H1 (cell line): ENCODE data around the gene SLC25A11. TPM values are rescaled to one million over a fixed set of nuclear protein-coding genes. Genes with fewer than 3 reads are reported as not detected.

Source experiments
- CTCF ChIA-PET: fragments of 300-600 bp; sonication (Branson Sonifier 250); formaldehyde crosslinking; loops from one replicate; lab custom pipeline; 2021; ENCODE audit not compliant: partially characterized antibody; lab: Charles Lee
- POLR2A ChIA-PET: fragments of 300-600 bp; sonication (Branson Sonifier 250); formaldehyde crosslinking; loops from one replicate; lab custom pipeline; 2021; ENCODE audit warnings: inconsistent platforms; ENCODE audit not compliant: partially characterized antibody; lab: Charles Lee
- DNase-seq, 2 experiments: peaks; one replicate each; pipeline versions ENCODE4 v3.0.0 to v3.0.0-alpha.2; 2010 to 2022; ENCODE audit warnings: low spot score in 2 of 2, low read depth in 1 of 2, mixed read lengths in 1 of 2
- FAIRE-seq: peaks from 2 replicates; lab custom pipeline; 2011; peaks lifted over from hg19 to GRCh38; lab: Jason Lieb, UNC
- H2AFZ ChIP-seq: 2 replicates; pipeline ENCODE4 v1.8.1; 2012; ENCODE audit warnings: low read length, inconsistent platforms
- H2AK5ac ChIP-seq: 2 replicates; pipeline ENCODE4 v1.6.1; 2013; ENCODE audit warnings: low read depth, low read length
- H2BK120ac ChIP-seq: replicated peaks from 2 replicates; pipeline ENCODE3; 2013; ENCODE audit warnings: low read depth, low read length, inconsistent platforms
- H2BK12ac ChIP-seq: 2 replicates; pipeline ENCODE4 v1.6.1; 2013; ENCODE audit warnings: low read depth, low read length
- H2BK15ac ChIP-seq: 2 replicates; pipeline ENCODE4 v1.6.1; 2013; ENCODE audit warnings: low read length
- H2BK20ac ChIP-seq: 2 replicates; pipeline ENCODE4 v1.6.1; 2013; ENCODE audit warnings: low read length
- H2BK5ac ChIP-seq: 2 replicates; pipeline ENCODE4 v1.6.1; 2013; ENCODE audit warnings: low read depth, low read length
- H3K14ac ChIP-seq: 2 replicates; pipeline ENCODE4 v1.6.1; 2013; ENCODE audit warnings: inconsistent platforms; ENCODE audit not compliant: insufficient read length
- H3K18ac ChIP-seq: 2 replicates; pipeline ENCODE4 v1.6.1; 2013; ENCODE audit warnings: low read length; ENCODE audit errors: extremely low read depth
- H3K23ac ChIP-seq: 2 replicates; pipeline ENCODE4 v1.6.1; 2013; ENCODE audit warnings: inconsistent platforms; ENCODE audit not compliant: insufficient read length
- H3K23me2 ChIP-seq: 2 replicates; pipeline ENCODE4 v1.6.1; 2013; ENCODE audit warnings: low read depth, low read length
- H3K27ac ChIP-seq: 2 replicates; pipeline ENCODE4 v1.6.1; 2011; ENCODE audit warnings: low read depth, low read length, inconsistent platforms
- H3K27me3 ChIP-seq, 4 experiments: replicated peaks in 1 of 4; 1 replicate in 1 of 4; 2 replicates in 3 of 4; pipeline versions ENCODE4 v1.6.1 to v1.8.1; 2011 to 2013; ENCODE audit warnings: low read length in 3 of 4, mild to moderate bottlenecking in 3 of 4, inconsistent platforms in 2 of 4, mixed read lengths in 2 of 4, moderate library complexity in 1 of 4; ENCODE audit not compliant: control insufficient read depth in 3 of 4, insufficient read depth in 3 of 4; ENCODE audit errors: extremely low read depth in 1 of 4
- H3K36me3 ChIP-seq, 4 experiments: 2 replicates each; pipeline versions ENCODE4 v1.6.1 to v1.8.1; 2011 to 2013; ENCODE audit warnings: mild to moderate bottlenecking in 4 of 4, low read length in 3 of 4, moderate library complexity in 2 of 4, control low read depth in 1 of 4, inconsistent platforms in 1 of 4; ENCODE audit not compliant: insufficient read depth in 4 of 4, control insufficient read depth in 2 of 4
- H3K4ac ChIP-seq: replicated peaks from 2 replicates; pipeline ENCODE3; 2013; ENCODE audit warnings: low read length, low read depth, mixed read lengths, inconsistent platforms; ENCODE audit not compliant: insufficient read length
- H3K4me1 ChIP-seq, 4 experiments: replicated peaks in 1 of 4; 1 replicate in 1 of 4; 2 replicates in 3 of 4; pipeline versions ENCODE4 v1.6.1 to v1.8.1; 2011 to 2013; ENCODE audit warnings: low read length in 3 of 4, inconsistent platforms in 2 of 4, mixed read lengths in 1 of 4; ENCODE audit not compliant: insufficient read depth in 4 of 4, control insufficient read depth in 3 of 4
- H3K4me2 ChIP-seq, 2 experiments: 2 replicates each; pipeline versions ENCODE4 v1.6.1 to v1.8.1; 2011 to 2013; ENCODE audit warnings: low read depth in 2 of 2, low read length in 2 of 2, control low read depth in 1 of 2, inconsistent platforms in 1 of 2, mild to moderate bottlenecking in 1 of 2; ENCODE audit not compliant: insufficient read depth in 1 of 2
- H3K4me3 ChIP-seq, 4 experiments: fragments of 200-600, 300-600 bp in 1 of 4; sonication (generic), shearing (Covaris generic), sonication (Bioruptor Twin) in 1 of 4; 2 replicates each; pipeline versions ENCODE4 v1.5.1 to v1.8.1; 2011 to 2016; ENCODE audit warnings: low read length in 4 of 4, low read depth in 3 of 4, control low read depth in 2 of 4, inconsistent platforms in 2 of 4, mild to moderate bottlenecking in 2 of 4, mixed read lengths in 1 of 4, moderate library complexity in 1 of 4; ENCODE audit not compliant: insufficient read depth in 2 of 4; ENCODE audit errors: extremely low read depth in 1 of 4
- H3K56ac ChIP-seq: replicated peaks from 2 replicates; pipeline ENCODE3; 2013; ENCODE audit warnings: low read depth, mild to moderate bottlenecking, mixed read lengths, low read length, inconsistent platforms; ENCODE audit not compliant: insufficient read length
- H3K79me1 ChIP-seq: 2 replicates; pipeline ENCODE4 v1.6.1; 2013; ENCODE audit warnings: low read depth, low read length, control low read depth
- H3K79me2 ChIP-seq, 2 experiments: 2 replicates each; pipeline versions ENCODE4 v1.6.1 to v1.8.1; 2012 to 2013; ENCODE audit warnings: low read length in 2 of 2, mild to moderate bottlenecking in 2 of 2, inconsistent platforms in 1 of 2; ENCODE audit not compliant: insufficient read depth in 2 of 2, control insufficient read depth in 1 of 2
- H3K9ac ChIP-seq, 4 experiments: replicated peaks in 1 of 4; 1 replicate in 1 of 4; 2 replicates in 3 of 4; pipeline versions ENCODE4 v1.6.1 to v1.8.1; 2011 to 2013; ENCODE audit warnings: low read depth in 3 of 4, low read length in 3 of 4, control low read depth in 2 of 4, mild to moderate bottlenecking in 2 of 4, moderate library complexity in 2 of 4, inconsistent platforms in 1 of 4; ENCODE audit errors: extremely low read depth in 1 of 4
- H3K9me3 ChIP-seq, 2 experiments: 2 replicates each; pipeline versions ENCODE4 v1.6.1 to v1.8.1; 2012 to 2013; ENCODE audit warnings: mild to moderate bottlenecking in 2 of 2, moderate library complexity in 2 of 2, control low read depth in 1 of 2, inconsistent platforms in 1 of 2, low read depth in 1 of 2, low read length in 1 of 2, mixed read lengths in 1 of 2; ENCODE audit not compliant: insufficient read depth in 2 of 2
- H4K20me1 ChIP-seq, 2 experiments: replicated peaks in 1 of 2; 2 replicates each; pipeline versions ENCODE3 to v1.8.1; 2011 to 2013; ENCODE audit warnings: inconsistent platforms in 2 of 2, low read length in 2 of 2, mild to moderate bottlenecking in 1 of 2; ENCODE audit not compliant: insufficient read depth in 2 of 2, control insufficient read depth in 1 of 2
- H4K5ac ChIP-seq: 2 replicates; pipeline ENCODE4 v1.6.1; 2013; ENCODE audit warnings: low read length, low read depth, mixed read lengths, inconsistent platforms; ENCODE audit not compliant: insufficient read length
- H4K8ac ChIP-seq: 2 replicates; pipeline ENCODE4 v1.8.0; 2013; ENCODE audit warnings: mild to moderate bottlenecking, moderate library complexity, low read length, inconsistent platforms; ENCODE audit not compliant: insufficient read depth; ENCODE audit errors: extremely low read depth
- H4K91ac ChIP-seq: replicated peaks from 2 replicates; pipeline ENCODE3; 2013; ENCODE audit warnings: low read length, mixed read lengths, inconsistent platforms; ENCODE audit not compliant: insufficient read length
- BACH1 ChIP-seq: IDR thresholded peaks from 2 replicates; pipeline ENCODE4 v1.6.1; 2012; ENCODE audit warnings: low read length, improper control_type of control experiment
- KDM1A ChIP-seq: fragments of 200-600, 300-600 bp; sonication (generic); IDR thresholded peaks from 2 replicates; pipeline ENCODE4 v1.7.1; 2016; ENCODE audit warnings: mild to moderate bottlenecking, low read length, borderline replicate concordance
- WGBS, 2 experiments: shearing (Covaris generic) in 1 of 2; methylation state at CpG; one replicate each; pipeline versions ENCODE4 v1.1.6 to v1.1.7; 2013 to 2015; ENCODE audit warnings: low lambda C conversion rate in 2 of 2, mixed read lengths in 2 of 2, inconsistent platforms in 1 of 2, low coverage in 1 of 2, missing lambda C conversion rate in 1 of 2; ENCODE audit not compliant: insufficient replicate concordance in 2 of 2, insufficient coverage in 1 of 2, insufficient read length in 1 of 2; ENCODE audit errors: extremely low coverage in 1 of 2, missing lambda C conversion rate in 1 of 2; 5-methylcytosine and 5-hydroxymethylcytosine counted together
- polyA plus RNA-seq, 7 experiments: library from polyadenylated mRNA; depleted of rRNA in 3 of 7; stranded (reverse) in 5 of 7; unstranded in 2 of 7; fragments of >200 nt in 5 of 7; fragments of 200-250 nt in 2 of 7; gene quantifications; 1 replicate in 5 of 7; 2 replicates in 1 of 7; 4 replicates in 1 of 7; pipeline versions ENCODE4 v1.2.1 to v1.2.3, GENCODE V29; 2011 to 2013; ENCODE audit warnings: missing spikeins in 2 of 7, mixed read lengths in 2 of 7
- total RNA-seq: library from RNA; stranded (reverse); fragmentation: NEBNext Ultra II Directional; extraction: Animal tissue kit (Norgen Biotek cat#: 25700); gene quantifications from 2 replicates; pipeline ENCODE4 v1.2.1, GENCODE V29; 2021

SLC25A11 gene
- total and polyA plus RNA-seq, 2 of the 8 experiments (the other 6 are each of a cell fraction or from before 2014, with no cell fraction given) = 55.9 to 97.0 TPM

GRCh38 chr17:4960279-4960922 is 20.6 kb upstream of the SLC25A11 start:
- H3K27me3 ChIP-seq = no peaks in the 10 kb centered on the region
- 0 out of 4 replicates have a peak overlapping the region, but pooled peaks of 1 of the 2 experiments have one; percentile 11 for H3K4me2 ChIP-seq
- H2BK5ac ChIP-seq = peak overlapping the region; percentile 60; the same call in 1 of the 2 replicates
- no peak overlapping the region for H3K9ac ChIP-seq
- DNase-seq (no peak), FAIRE-seq (no peak)
- no peak overlapping the region for H3K23ac ChIP-seq
- no peak overlapping the region for H3K4me3 ChIP-seq
- H2BK20ac ChIP-seq = no peak overlapping the region
- no peak overlapping the region for H3K18ac ChIP-seq
- 83% methylated on average over 9 of the region's 9 CpGs; no CpG with 5 or more reads in 1 of the 2 experiments for WGBS, 2 experiments
- no peak overlapping the region for H4K5ac ChIP-seq
- no peak overlapping the region for H2BK12ac ChIP-seq
- no peaks in the 10 kb centered on the region for H3K23me2 ChIP-seq
- peaks cover 2% of the 10 kb centered on the region; the same call in 1 of the 2 replicates for H3K79me1 ChIP-seq
- H2AK5ac ChIP-seq = 0 out of 2 replicates have a peak overlapping the region, but pooled peaks have one; percentile 65
- H4K91ac ChIP-seq = no peak overlapping the region
- no peak overlapping the region for H3K4ac ChIP-seq
- TF ChIP-seq KDM1A = 0 out of 2 replicates have a peak, but pooled peaks have one; percentile 65
- no peak for TF ChIP-seq BACH1
- H2BK120ac ChIP-seq = no peak overlapping the region
- H3K9me3 ChIP-seq = no peaks in the 10 kb centered on the region
- H2AFZ ChIP-seq = no peak overlapping the region
- no peak overlapping the region for H2BK15ac ChIP-seq
- H3K56ac ChIP-seq = no peak overlapping the region
- CTCF ChIA-PET = interaction anchor here (0.8 to 1.3 kb wide), 2 partner anchors 9 to 18 kb away, joined by 3 to 4 read pairs; partner anchors contain the start of gene ENO3
- peaks cover 0 to 3% of the 10 kb centered on the region in 2 experiments for H4K20me1 ChIP-seq
- peaks cover 0 to 10% (median 4%) of the 10 kb centered on the region in 4 experiments; a peak in 5 of 7 replicates for H3K4me1 ChIP-seq
- peaks cover 0 to 2% (median 0%) of the 10 kb centered on the region in 4 experiments; a peak in 2 of 8 replicates for H3K36me3 ChIP-seq
- peaks cover 0 to 2% of the 10 kb centered on the region in 2 experiments; a peak in 2 of 4 replicates for H3K79me2 ChIP-seq
- H3K14ac ChIP-seq = no peak overlapping the region
- H4K8ac ChIP-seq = no peak overlapping the region
- POLR2A ChIA-PET = interaction anchor here (0.9 to 32.4 kb wide), 4 partner anchors 0 to 257 kb away, joined by 3 to 987 read pairs (median 496); partner anchors contain the start of genes ENO3, PFN1, RNF167 and SLC25A11
- no peak overlapping the region for H3K27ac ChIP-seq
